GM12873 (cell line): ENCODE measurements around the gene SHBG.

ENCODE experiments used
- CTCF ChIP-seq: IDR thresholded peaks from 2 replicates; pipeline ENCODE4 v1.5.1; 2012; ENCODE audit warnings: low read depth, mild to moderate bottlenecking, moderate library complexity, low read length, control low read depth; ENCODE audit not compliant: insufficient read depth; ENCODE audit errors: missing control alignments

The SHBG gene

GRCh38 chr17:7646457-7646856 is 16.5 kb downstream of the SHBG start:
- no peak for TF ChIP-seq CTCF

GRCh38 chr17:7647018-7647417 is 17.1 kb downstream of the SHBG start:
- no peak for TF ChIP-seq CTCF

GRCh38 chr17:7650509-7651096 is 20.7 kb downstream of the SHBG start, which contains the start of gene ATP1B2:
ATP1B2 (plus strand) TSS chr17:7650926; CDS start chr17:7651519, 593 bp downstream.
- no peak for TF ChIP-seq CTCF

- no peak for TF ChIP-seq CTCF
These were observed 21.2 kb downstream of the SHBG start for GRCh38 chr17:7651097-7651664.

GRCh38 chr17:7651665-7652387 is 21.9 kb downstream of the SHBG start:
- no peak for TF ChIP-seq CTCF

- TF ChIP-seq CTCF, result no peak
These were observed 22.7 kb downstream of the SHBG start for GRCh38 chr17:7652388-7653356.
